ENCODE data around the gene CLASP1. TPM values are rescaled to one million over a fixed set of nuclear protein-coding genes. Genes with fewer than 3 reads are reported as not detected.

CLASP1 gene
- total and polyA plus RNA-seq, 2 donors (not counting 3 experiments of a cell fraction or from before 2014, with no cell fraction given), result 10.0 to 57.9 TPM

DNA sequence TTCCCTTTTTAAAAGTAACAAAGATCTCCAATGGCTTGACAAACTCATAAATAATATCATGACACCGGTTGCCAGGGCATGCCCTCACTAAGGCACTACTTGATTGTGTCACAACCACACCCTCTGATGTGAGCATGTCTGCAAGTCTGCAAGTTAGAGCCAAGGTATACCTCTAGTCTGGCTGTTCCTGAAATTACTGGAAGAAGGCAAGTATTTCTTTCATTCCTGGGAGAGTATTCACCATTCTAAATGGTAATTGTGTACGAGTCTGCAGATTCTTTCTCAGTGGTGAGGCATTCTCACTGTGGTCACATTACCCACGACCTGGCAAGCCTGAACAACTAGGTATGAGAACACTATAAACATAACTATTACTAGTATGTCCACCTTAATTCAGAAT is 144.3 kb downstream of the CLASP1 start:
- POLR2A ChIA-PET, result no interaction called here
- H3K4me3 ChIP-seq (replicated peaks in 1 of 3; ENCODE audit: insufficient read depth in 1 of 3, low read depth in 1 of 3, low read length in 3 of 3), result no peak overlapping the region

More for the DNA sequence above, 144.3 kb downstream of the CLASP1 start:
- dilution Hi-C loops (cut with MboI; ENCODE audit: extremely low pct_ligation_motif_present, low sequenced_read_pairs), result no loop called here
- intact Hi-C loops (cut with micrococcal nuclease), result loop anchor here (10.0 kb wide), 1 partner anchor 100 kb away; no protein-coding TSS in a partner anchor
- no TSS peak for BruUV-seq (replicated peaks)
- Histone ChIP-seq H3K27me3 (ENCODE audit: control insufficient read depth in 2 of 2, insufficient read depth in 2 of 2, low read length in 2 of 2) (no peaks in the 10 kb centered on the region), H3K9me1 (replicated peaks; ENCODE audit: control insufficient read depth, extremely low read depth, insufficient read depth, low read length) (no peaks in the 10 kb centered on the region), H3K9ac (replicated peaks; ENCODE audit: extremely low read depth, insufficient read depth, low read length) (no peak overlapping the region), H3K4me1 (ENCODE audit: control insufficient read depth, extremely low read depth, insufficient read depth, low read length) (peaks cover 9% of the 10 kb centered on the region), H3K27ac (ENCODE audit: insufficient read depth, low read depth, low read length) (no peak overlapping the region), H3K79me2 (ENCODE audit: control insufficient read depth, insufficient read depth, low read length) (peaks cover 15% of the 10 kb centered on the region), H3K9me3 (replicated peaks; ENCODE audit: control insufficient read depth, insufficient read depth, low read length) (no peaks in the 10 kb centered on the region), H2AFZ (ENCODE audit: low read depth, low read length) (no peak overlapping the region), H4K20me1 (replicated peaks; ENCODE audit: control insufficient read depth, extremely low read depth, insufficient read depth, low read length) (no peaks in the 10 kb centered on the region), H3K36me3 (ENCODE audit: control insufficient read depth in 2 of 2, extremely low read depth in 1 of 2, insufficient read depth in 2 of 2, low read length in 2 of 2) (peaks cover under 1 to 3% of the 10 kb centered on the region in 2 experiments), H3K4me2 (ENCODE audit: insufficient read depth, low read length) (no peak overlapping the region)
- TF ChIP-seq POLR2A (IDR thresholded peaks at IDR 0.05; ENCODE audit: low read depth, low read length) (no peak), MYC (IDR thresholded peaks at IDR 0.05; ENCODE audit: low read depth, low read length) (no peak), POLR2AphosphoS5 (IDR thresholded peaks at IDR 0.05; ENCODE audit: insufficient read depth, low read depth, low read length) (no peak), GATA2 (IDR thresholded peaks at IDR 0.05; ENCODE audit: insufficient read depth, insufficient read length, low read depth, low read length) (no peak), JUN (IDR thresholded peaks at IDR 0.05; ENCODE audit: borderline replicate concordance, insufficient read depth, insufficient read length, low read depth) (no peak), FOS (IDR thresholded peaks at IDR 0.05; ENCODE audit: borderline replicate concordance, insufficient read depth, low read length) (no peak), EZH2 (IDR thresholded peaks at IDR 0.05; ENCODE audit: borderline replicate concordance, low read depth, low read length, severe bottlenecking) (no peak)
- TF ChIP-seq, protein P1, sequence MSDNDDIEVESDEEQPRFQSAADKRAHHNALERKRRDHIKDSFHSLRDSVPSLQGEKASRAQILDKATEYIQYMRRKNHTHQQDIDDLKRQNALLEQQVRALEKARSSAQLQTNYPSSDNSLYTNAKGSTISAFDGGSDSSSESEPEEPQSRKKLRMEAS (IDR thresholded peaks at IDR 0.05; ENCODE audit: insufficient read depth, insufficient read length), result no peak
- TF ChIP-seq, protein P2, sequence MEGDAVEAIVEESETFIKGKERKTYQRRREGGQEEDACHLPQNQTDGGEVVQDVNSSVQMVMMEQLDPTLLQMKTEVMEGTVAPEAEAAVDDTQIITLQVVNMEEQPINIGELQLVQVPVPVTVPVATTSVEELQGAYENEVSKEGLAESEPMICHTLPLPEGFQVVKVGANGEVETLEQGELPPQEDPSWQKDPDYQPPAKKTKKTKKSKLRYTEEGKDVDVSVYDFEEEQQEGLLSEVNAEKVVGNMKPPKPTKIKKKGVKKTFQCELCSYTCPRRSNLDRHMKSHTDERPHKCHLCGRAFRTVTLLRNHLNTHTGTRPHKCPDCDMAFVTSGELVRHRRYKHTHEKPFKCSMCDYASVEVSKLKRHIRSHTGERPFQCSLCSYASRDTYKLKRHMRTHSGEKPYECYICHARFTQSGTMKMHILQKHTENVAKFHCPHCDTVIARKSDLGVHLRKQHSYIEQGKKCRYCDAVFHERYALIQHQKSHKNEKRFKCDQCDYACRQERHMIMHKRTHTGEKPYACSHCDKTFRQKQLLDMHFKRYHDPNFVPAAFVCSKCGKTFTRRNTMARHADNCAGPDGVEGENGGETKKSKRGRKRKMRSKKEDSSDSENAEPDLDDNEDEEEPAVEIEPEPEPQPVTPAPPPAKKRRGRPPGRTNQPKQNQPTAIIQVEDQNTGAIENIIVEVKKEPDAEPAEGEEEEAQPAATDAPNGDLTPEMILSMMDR (IDR thresholded peaks at IDR 0.05; ENCODE audit: extremely low read depth in 1 of 2, insufficient read depth in 1 of 2, low read depth in 1 of 2, low read length in 2 of 2), result no peak
- CTCF ChIA-PET, result interaction anchor here (1.0 kb wide), 1 partner anchor 28 kb away, joined by 3 read pairs; no protein-coding TSS in a partner anchor
- DNase-seq (ENCODE audit: low read depth, low spot score), result no peak
- no peak for FAIRE-seq

All from endothelial cell of umbilical vein (primary cell).